Large intestine (tissue), 3 donors: ENCODE results near the gene GJD3. TPM values are rescaled to one million over a fixed set of nuclear protein-coding genes. Genes with fewer than 3 reads are reported as not detected.

ENCODE experiments used
- DNase-seq, 2 donors: peaks; one replicate each; pipeline versions ENCODE4 v3.0.0 to v3.0.0-alpha.2; 2013
- H3K27ac ChIP-seq: one replicate; pipeline ENCODE4 v1.5.1; 2013; ENCODE audit warnings: low read length
- H3K27me3 ChIP-seq: 2 replicates; pipeline ENCODE4 v1.6.1; 2013; ENCODE audit warnings: low read length; ENCODE audit not compliant: control insufficient read depth, insufficient read depth
- H3K36me3 ChIP-seq: 2 replicates; pipeline ENCODE4 v1.6.1; 2013; ENCODE audit warnings: low read length; ENCODE audit not compliant: control insufficient read depth, insufficient read depth
- H3K4me1 ChIP-seq: one replicate; pipeline ENCODE4 v1.6.1; 2013; ENCODE audit warnings: low read length; ENCODE audit not compliant: control insufficient read depth, insufficient read depth
- H3K4me3 ChIP-seq: one replicate; pipeline ENCODE4 v1.5.1; 2013; ENCODE audit warnings: low read length
- H3K9me3 ChIP-seq: one replicate; pipeline ENCODE4 v1.6.1; 2013; ENCODE audit warnings: mild to moderate bottlenecking, low read depth, low read length, moderate library complexity; ENCODE audit not compliant: control insufficient read depth
- WGBS: methylation state at CpG from one replicate; pipeline ENCODE4 v1.1.5; 2013; ENCODE audit warnings: low lambda C conversion rate; ENCODE audit not compliant: insufficient coverage; 5-methylcytosine and 5-hydroxymethylcytosine counted together
- polyA plus RNA-seq: library from polyadenylated mRNA; unstranded; fragments of 120-200 nt; gene quantifications from one replicate; pipeline ENCODE4 v1.2.1, GENCODE V29; 2013

GJD3 gene
- polyA plus RNA-seq, 1 donor = 0.36 TPM

DNA sequence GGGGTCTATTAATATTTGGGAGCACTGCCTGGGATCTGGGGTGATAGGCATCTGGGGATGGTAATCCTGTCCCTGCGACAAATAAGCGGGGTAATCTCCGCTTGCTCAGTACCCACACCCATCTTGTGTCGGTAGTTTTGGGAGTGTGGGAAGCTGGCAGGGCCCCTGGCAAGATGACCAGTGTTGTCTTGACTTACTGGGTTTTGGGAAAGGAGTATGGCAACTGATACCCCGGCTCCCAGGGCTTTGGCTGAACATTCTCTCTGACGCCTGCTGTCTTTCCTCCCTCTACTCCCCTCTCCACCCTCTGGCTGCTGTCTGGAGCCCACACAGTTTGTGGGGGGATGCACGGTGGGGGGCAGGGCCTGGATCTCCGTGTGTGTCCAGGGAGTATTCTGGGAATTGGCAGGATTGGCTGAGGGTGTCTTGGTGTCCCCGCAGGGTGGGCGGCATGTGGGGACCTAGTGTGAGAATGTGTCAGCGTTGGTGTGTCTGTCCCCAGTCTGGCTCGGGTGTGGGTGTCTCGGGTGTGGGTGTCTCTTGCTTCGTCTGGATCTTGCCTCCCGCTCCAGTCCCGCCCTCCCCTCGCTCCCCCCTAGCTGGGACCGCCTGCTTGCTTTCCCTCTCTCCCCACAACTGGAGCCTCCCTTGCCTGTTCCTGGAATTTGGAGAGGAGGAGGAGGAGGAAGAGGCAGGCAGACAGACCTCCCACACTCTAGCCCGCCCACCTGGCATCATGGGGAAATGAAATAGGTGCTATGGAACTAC is 43.6 kb downstream of the GJD3 start:
- H3K4me1 ChIP-seq = peaks cover 77% of the 10 kb centered on the region
- peak overlapping the region; percentile 65 for H3K27ac ChIP-seq
- no peaks in the 10 kb centered on the region for H3K9me3 ChIP-seq
- no peaks in the 10 kb centered on the region for H3K27me3 ChIP-seq
- DNase-seq = peak in 1 of 2 donors; percentile 59
- H3K36me3 ChIP-seq = no peaks in the 10 kb centered on the region
- no CpG with 5 or more reads among the region's 19 CpGs for WGBS
- H3K4me3 ChIP-seq = no peak overlapping the region

DNA sequence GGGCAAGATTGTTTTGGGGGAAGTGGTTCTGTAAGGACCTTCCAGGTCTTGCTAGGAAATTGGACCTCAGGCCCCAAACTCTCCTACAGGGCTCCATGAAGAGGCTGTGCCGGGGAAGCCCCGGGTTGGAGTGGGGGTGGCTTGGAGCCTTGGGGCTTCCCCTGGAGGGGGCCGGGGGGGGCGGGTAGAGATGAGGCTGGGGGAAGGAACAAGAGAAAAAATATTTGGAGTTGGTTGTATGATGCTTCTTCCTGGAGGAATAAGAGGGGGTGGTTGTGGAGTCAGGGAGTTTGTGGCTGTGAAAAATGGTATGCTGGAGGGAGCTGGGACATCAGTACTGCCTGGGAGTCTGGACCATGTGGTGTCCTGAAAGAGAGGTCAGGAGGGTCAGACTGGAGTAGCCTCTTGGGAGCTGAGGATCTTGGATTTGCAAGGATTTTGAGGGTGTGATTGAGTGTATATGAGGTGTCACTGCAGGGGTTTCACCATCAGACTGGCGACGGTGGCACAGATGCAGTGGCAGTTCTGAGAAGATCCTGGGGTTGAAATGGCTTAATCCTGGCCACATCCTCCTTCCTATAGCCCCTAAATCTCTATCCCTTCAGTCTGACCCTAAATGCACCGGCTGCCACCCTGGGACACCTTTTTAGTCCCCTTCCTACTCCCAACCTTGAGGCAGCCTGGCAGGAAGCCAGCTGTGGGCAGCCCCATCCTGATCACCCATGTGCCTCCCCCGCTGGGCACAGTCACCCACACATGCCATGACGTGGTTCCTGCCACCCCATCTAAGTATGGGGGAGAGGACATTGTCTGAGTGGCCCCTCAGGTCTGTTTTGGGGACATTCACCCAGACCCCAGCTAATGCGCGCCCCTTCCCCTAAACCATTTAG is 44.6 kb downstream of the GJD3 start:
- DNase-seq = no peak
- no peaks in the 10 kb centered on the region for H3K27me3 ChIP-seq
- H3K4me1 ChIP-seq = peaks cover 82% of the 10 kb centered on the region
- H3K4me3 ChIP-seq = peak overlapping the region; percentile 99
- H3K36me3 ChIP-seq = no peaks in the 10 kb centered on the region
- WGBS = no CpG with 5 or more reads among the region's 11 CpGs
- peak overlapping the region; percentile 55 for H3K27ac ChIP-seq
- H3K9me3 ChIP-seq = no peaks in the 10 kb centered on the region

DNA sequence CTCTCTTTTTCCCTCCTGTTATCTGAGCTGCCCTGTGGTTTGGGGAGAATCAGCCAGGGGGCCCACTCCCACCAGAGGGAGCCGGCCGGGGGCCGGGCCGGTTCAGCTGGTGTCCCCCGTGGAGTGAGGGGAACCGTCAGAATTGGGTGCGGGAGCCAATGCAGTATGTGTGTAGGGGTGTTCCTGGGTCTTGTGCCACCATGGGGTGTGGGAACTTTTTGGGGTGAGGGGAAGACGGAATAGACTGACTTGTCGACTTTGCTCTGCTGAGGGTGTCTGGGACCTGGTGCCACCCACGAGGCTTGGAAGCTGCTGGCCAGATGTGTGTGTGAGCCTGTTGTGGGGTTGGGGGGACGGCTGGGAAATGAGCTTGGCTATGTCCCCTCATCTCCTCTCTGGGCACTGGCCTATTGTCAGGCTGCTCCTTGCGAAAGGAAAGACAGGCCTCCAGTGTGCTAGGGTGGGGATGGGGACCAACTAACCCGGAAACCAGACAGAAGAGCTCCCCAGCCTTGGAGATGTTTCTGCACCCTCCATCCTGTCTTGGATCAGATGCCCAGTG is 45.6 kb downstream of the GJD3 start:
- no peaks in the 10 kb centered on the region for H3K27me3 ChIP-seq
- H3K9me3 ChIP-seq = no peaks in the 10 kb centered on the region
- peak overlapping the region; percentile 16 for H3K27ac ChIP-seq
- peak overlapping the region; percentile 99 for H3K4me3 ChIP-seq
- H3K36me3 ChIP-seq = no peaks in the 10 kb centered on the region
- no CpG with 5 or more reads among the region's 13 CpGs for WGBS
- peaks cover 79% of the 10 kb centered on the region for H3K4me1 ChIP-seq
- DNase-seq = peak in 1 of 2 donors; percentile 36

DNA sequence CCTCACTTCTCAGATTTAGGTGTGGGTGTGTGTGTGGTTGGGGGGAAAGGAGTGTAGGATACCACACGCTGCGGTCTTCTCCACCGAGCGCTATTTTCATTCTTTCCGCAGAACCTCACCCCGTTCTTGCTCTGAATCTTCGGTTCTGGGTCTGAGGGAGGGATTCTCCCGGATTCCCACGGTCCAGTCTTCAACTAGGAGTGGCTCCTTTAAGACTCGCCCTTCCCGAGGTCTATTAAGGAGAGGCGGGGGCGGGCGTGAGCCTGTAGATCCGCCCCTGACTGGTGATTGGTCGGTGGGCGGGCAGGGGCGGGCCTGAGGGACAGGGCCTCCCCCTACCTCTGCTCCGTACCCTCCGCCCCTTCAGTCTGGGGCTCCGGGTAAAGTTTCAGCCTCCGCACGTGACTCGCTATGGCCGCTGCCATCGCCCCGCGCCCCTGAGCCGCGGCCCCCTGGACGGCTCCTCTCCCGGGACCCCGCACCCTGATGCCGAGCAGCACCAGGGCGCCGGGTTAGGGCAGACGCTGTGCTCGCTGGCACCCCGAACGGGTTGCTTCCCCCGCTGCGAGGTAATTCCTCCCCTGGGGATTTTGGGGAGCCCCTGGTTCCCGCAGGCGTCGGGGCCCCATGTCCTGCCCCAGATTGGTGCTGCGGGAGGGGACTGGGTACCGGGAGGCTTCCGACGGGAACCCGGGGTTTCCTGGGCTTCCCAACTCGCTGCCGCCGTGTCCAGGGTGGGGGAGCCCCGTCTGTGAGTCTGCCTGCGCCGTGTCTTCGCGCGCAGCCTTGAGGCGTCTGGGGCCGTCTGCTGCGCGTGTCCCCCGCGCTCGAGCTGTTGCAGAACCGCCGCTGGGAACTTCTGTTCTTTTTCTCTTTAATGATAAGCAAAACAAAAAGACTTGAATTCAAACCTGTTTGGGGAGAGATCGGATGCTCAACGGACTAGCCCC is 46.4 kb downstream of the GJD3 start:
- Histone ChIP-seq H3K36me3 (no peaks in the 10 kb centered on the region), H3K27me3 (no peaks in the 10 kb centered on the region), H3K4me3 (peak overlapping the region; percentile 99), H3K27ac (peak overlapping the region; percentile 54), H3K9me3 (no peaks in the 10 kb centered on the region), H3K4me1 (peaks cover 73% of the 10 kb centered on the region)
- peak; percentile 96 to 98 for DNase-seq
- WGBS = 0% methylated on average over 3 of the region's 70 CpGs

DNA sequence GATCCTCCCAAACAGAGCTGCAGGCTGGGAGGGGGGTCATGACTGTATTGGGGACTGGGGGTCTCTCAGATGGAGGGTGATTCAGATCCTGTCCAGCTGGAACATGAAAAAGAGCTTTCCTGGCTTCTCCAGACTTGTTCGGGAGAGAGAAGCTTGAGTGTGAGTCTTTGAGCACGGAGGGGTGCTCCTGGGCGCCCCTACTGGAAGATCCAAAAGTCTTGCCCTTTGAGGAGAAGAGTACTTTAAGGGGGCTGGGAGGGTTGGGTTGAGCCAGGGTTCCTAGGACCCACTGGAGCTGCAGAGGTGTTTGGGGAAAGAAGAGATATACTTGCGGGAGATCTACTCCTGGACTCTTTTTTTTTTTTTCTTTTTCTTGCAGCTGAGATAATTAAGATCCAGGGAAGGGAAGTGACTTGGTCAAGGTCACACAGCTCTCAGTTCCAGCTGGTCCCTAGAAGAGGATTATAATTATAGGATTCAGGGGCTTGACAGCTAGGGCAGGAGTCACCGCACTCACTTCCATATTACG is 47.1 kb downstream of the GJD3 start:
- no CpG with 5 or more reads among the region's 6 CpGs for WGBS
- Histone ChIP-seq H3K4me1 (peaks cover 67% of the 10 kb centered on the region), H3K36me3 (no peaks in the 10 kb centered on the region), H3K9me3 (no peaks in the 10 kb centered on the region), H3K4me3 (peak overlapping the region; percentile 99), H3K27ac (peak overlapping the region; percentile 54), H3K27me3 (no peaks in the 10 kb centered on the region)
- peak in 1 of 2 donors; percentile 48 for DNase-seq

DNA sequence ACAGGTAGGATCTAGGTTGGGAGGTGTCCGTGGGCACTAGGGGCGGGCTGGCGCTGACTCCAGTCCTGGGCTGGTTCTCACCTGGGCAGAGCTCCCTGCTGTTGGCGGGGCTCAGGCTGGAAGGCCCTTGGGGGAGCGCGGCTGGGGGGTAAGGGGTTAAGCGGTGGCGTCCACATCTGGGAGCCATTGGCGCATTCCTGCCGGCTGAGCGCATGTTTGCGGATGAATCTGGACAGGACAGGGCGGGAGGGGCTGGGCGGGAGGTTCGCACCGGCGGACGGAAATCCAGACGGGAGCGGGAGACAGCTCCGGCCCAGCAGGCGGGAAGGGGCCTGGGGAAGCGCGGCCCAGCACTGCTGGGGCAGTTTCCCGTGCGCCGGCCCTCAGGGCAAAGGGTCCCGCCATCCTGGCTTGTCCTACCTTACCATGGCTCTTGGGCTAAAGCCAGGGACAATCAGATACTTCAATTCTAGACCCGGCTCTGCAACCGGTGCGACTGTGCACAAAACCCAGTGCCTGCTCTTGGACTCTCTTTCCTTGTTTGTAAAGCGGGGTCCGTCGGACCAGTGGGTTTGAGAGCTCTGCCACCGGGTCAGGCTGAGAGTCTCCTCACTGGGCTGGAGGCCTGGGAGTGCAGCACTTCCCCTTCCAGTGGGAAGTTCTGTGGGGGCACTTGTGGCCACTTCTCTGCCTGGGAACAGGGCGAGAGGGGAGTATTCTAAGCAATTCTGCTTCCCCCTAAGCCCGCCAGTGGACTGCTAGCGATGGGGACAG is 47.8 kb downstream of the GJD3 start:
- H3K36me3 ChIP-seq = no peaks in the 10 kb centered on the region
- peak overlapping the region; percentile 25 for H3K4me3 ChIP-seq
- peak; percentile 66 to 77 for DNase-seq
- WGBS = no CpG with 5 or more reads among the region's 38 CpGs
- H3K27me3 ChIP-seq = no peaks in the 10 kb centered on the region
- peak overlapping the region; percentile 54 for H3K27ac ChIP-seq
- no peaks in the 10 kb centered on the region for H3K9me3 ChIP-seq
- H3K4me1 ChIP-seq = peaks cover 64% of the 10 kb centered on the region

DNA sequence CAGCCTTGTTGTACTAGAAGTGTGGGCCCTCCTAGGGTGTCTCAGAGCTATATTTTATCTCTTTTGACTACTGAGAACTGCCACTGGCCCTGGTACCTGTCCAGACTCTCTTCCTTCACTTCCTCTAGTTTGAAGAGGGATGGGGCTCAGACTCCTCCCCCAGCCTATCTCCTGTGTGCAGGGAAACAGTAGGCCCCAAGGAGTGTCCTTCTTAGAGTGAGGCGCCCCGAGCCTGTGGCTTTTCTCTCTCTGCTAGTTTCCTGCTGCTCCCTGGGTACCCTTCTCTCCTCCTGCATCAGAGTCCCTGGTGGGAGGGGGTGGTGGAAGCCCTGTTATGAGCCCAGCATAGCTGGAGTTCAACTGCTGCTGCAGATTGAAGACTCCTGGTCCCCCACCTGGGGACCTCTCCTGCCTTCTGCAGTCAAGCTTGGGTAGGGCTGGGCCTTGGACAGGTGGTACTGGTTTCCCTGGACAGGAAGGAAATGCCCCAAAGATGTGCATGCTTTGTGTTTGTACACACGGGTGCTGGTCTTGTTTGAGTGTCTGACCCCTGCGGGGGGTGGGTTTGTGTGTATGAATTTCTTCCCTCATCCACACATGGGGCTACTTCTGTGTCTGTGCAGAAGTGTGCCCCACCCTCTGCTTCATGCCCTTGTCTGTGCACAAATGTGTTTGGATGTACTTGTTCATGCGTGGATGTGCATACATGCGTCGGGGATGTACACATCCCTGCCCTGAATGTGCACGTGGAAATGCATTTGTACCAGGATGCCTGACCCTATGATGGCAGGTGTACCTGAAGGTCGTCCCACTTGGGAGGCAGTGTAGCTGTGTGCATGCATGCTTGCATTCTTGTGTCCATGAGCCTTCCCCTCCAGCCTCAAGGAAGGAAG is 48.6 kb downstream of the GJD3 start:
- WGBS = no CpG with 5 or more reads among the region's 9 CpGs
- Histone ChIP-seq H3K4me1 (peaks cover 65% of the 10 kb centered on the region), H3K27me3 (no peaks in the 10 kb centered on the region), H3K4me3 (peak overlapping the region; percentile 25), H3K36me3 (no peaks in the 10 kb centered on the region), H3K9me3 (no peaks in the 10 kb centered on the region), H3K27ac (peak overlapping the region; percentile 53)
- DNase-seq = peak in 1 of 2 donors; percentile 72

DNA sequence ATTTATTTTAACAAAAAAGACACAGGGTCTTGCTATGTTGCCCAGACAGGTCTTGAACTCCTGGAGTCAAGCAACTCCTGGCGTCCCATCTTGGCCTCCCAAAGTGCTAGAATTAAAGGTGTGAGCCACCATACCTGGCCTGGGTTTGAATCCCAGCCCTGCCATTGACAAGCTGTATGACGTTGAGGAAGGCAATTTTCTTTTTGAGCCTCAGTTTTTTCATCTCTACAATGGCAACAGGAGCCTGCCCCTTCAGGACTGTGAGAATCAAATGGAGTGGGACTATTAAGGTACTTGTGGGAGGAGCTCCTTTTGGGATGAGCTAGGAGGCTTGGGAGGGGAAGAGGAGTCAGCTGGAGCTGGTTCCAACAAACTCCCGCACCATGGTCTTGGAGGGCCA is 49.3 kb downstream of the GJD3 start:
- Histone ChIP-seq H3K27me3 (no peaks in the 10 kb centered on the region), H3K9me3 (no peaks in the 10 kb centered on the region), H3K4me3 (no peak overlapping the region), H3K27ac (peak overlapping the region; percentile 29), H3K36me3 (no peaks in the 10 kb centered on the region), H3K4me1 (peaks cover 63% of the 10 kb centered on the region)
- DNase-seq = no peak
- WGBS = no CpG with 5 or more reads among the region's 3 CpGs
